ENCODE measurements around the gene TRERF1.

TRERF1 gene

GRCh38 chr6:42340511-42340910, 111.2 kb downstream of the TRERF1 start:
- no peaks in the 10 kb centered on the region for H3K27me3 ChIP-seq (ENCODE audit: low read length)
- H3K4me3 ChIP-seq (ENCODE audit: insufficient read depth, low read length, poor library complexity, severe bottlenecking), result no peak overlapping the region
- no peak overlapping the region for H3K27ac ChIP-seq (ENCODE audit: low read depth, low read length)
- no peak overlapping the region for H3K9ac ChIP-seq (ENCODE audit: low read length)
- no peaks in the 10 kb centered on the region for H3F3A ChIP-seq (ENCODE audit: insufficient read depth)
- H3K79me2 ChIP-seq (ENCODE audit: insufficient read depth, low read length), result no peaks in the 10 kb centered on the region
- H3K9me3 ChIP-seq (ENCODE audit: insufficient read depth, low read length), result no peaks in the 10 kb centered on the region
- H4K20me1 ChIP-seq (ENCODE audit: low read depth, low read length), result no peaks in the 10 kb centered on the region
- no peak overlapping the region for H2AFZ ChIP-seq (ENCODE audit: low read depth, low read length, severe bottlenecking)
- H3K9me2 ChIP-seq (replicated peaks; ENCODE audit: insufficient read depth, low read length), result no peaks in the 10 kb centered on the region
- H3K4me2 ChIP-seq (ENCODE audit: low read depth, low read length, poor library complexity, severe bottlenecking), result no peak overlapping the region
- TF ChIP-seq EZH2phosphoT487 (conservative IDR thresholded peaks at IDR 0.05; ENCODE audit: low read length) (no peak), CTCF (IDR thresholded peaks at IDR 0.05; ENCODE audit: insufficient read depth, low read length, poor library complexity, severe bottlenecking) (no peak)
- H3K36me3 ChIP-seq (ENCODE audit: low read length), result no peaks in the 10 kb centered on the region

- H3F3A ChIP-seq (ENCODE audit: insufficient read depth), result no peaks in the 10 kb centered on the region
- no peaks in the 10 kb centered on the region for H3K79me2 ChIP-seq (ENCODE audit: insufficient read depth, low read length)
- no peak overlapping the region for H3K4me3 ChIP-seq (ENCODE audit: insufficient read depth, low read length, poor library complexity, severe bottlenecking)
- no peaks in the 10 kb centered on the region for H3K27me3 ChIP-seq (ENCODE audit: low read length)
- no peak overlapping the region for H3K4me2 ChIP-seq (ENCODE audit: low read depth, low read length, poor library complexity, severe bottlenecking)
- no peak overlapping the region for H2AFZ ChIP-seq (ENCODE audit: low read depth, low read length, severe bottlenecking)
- no peak overlapping the region for H3K9ac ChIP-seq (ENCODE audit: low read length)
- H3K9me2 ChIP-seq (replicated peaks; ENCODE audit: insufficient read depth, low read length), result no peaks in the 10 kb centered on the region
- no peak overlapping the region for H3K27ac ChIP-seq (ENCODE audit: low read depth, low read length)
- H4K20me1 ChIP-seq (ENCODE audit: low read depth, low read length), result no peaks in the 10 kb centered on the region
- TF ChIP-seq CTCF (IDR thresholded peaks at IDR 0.05; ENCODE audit: insufficient read depth, low read length, poor library complexity, severe bottlenecking), result no peak
- no peak for TF ChIP-seq EZH2phosphoT487 (conservative IDR thresholded peaks at IDR 0.05; ENCODE audit: low read length)
- H3K9me3 ChIP-seq (ENCODE audit: insufficient read depth, low read length), result no peaks in the 10 kb centered on the region
- no peaks in the 10 kb centered on the region for H3K36me3 ChIP-seq (ENCODE audit: low read length)
Observed at GRCh38 chr6:42339991-42340401, 111.7 kb downstream of the TRERF1 start.

GRCh38 chr6:42338744-42339222, 112.9 kb downstream of the TRERF1 start:
- Histone ChIP-seq H3K4me3 (ENCODE audit: insufficient read depth, low read length, poor library complexity, severe bottlenecking) (no peak overlapping the region), H3K27ac (ENCODE audit: low read depth, low read length) (no peak overlapping the region), H3K4me2 (ENCODE audit: low read depth, low read length, poor library complexity, severe bottlenecking) (no peak overlapping the region), H3K79me2 (ENCODE audit: insufficient read depth, low read length) (no peaks in the 10 kb centered on the region), H3K9me2 (replicated peaks; ENCODE audit: insufficient read depth, low read length) (no peaks in the 10 kb centered on the region), H4K20me1 (ENCODE audit: low read depth, low read length) (no peaks in the 10 kb centered on the region), H3K27me3 (ENCODE audit: low read length) (no peaks in the 10 kb centered on the region), H3K9ac (ENCODE audit: low read length) (no peak overlapping the region), H2AFZ (ENCODE audit: low read depth, low read length, severe bottlenecking) (no peak overlapping the region), H3K9me3 (ENCODE audit: insufficient read depth, low read length) (no peaks in the 10 kb centered on the region), H3K36me3 (ENCODE audit: low read length) (no peaks in the 10 kb centered on the region), H3F3A (ENCODE audit: insufficient read depth) (no peaks in the 10 kb centered on the region)
- TF ChIP-seq CTCF (IDR thresholded peaks at IDR 0.05; ENCODE audit: insufficient read depth, low read length, poor library complexity, severe bottlenecking) (no peak), EZH2phosphoT487 (conservative IDR thresholded peaks at IDR 0.05; ENCODE audit: low read length) (no peak)
